ENCODE results near the gene LRRC10.

DNA sequence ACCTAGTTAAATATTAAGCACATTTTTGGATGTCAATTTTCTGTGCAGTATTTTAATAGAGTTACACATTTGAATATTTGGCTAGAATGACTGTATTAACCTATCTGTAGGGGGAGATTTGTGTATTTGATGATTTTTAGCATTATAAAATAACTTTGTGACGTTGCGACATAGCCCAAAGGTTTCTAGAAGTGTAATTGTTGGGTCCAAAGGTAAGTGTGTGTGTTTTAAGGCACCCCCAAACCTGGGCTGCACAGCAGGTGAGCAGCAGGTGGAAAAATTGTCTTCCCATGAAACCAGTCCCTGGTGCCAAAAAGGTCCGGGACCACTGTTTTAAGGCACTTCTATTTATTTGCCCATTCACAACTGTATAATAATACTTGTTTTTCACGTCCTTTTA, 22.2 kb downstream of the LRRC10 start:
- no peak for TF ChIP-seq REST (IDR thresholded peaks at IDR 0.05; ENCODE audit: borderline replicate concordance)
- no peak for TF ChIP-seq CTCF (IDR thresholded peaks at IDR 0.05; ENCODE audit: poor library complexity, severe bottlenecking)
- no peak for TF ChIP-seq TAF1 (IDR thresholded peaks at IDR 0.05; ENCODE audit: low read depth)
- no peak for TF ChIP-seq EZH2 (IDR thresholded peaks at IDR 0.05; ENCODE audit: borderline replicate concordance, insufficient read depth, low read length, poor library complexity, severe bottlenecking)
- TF ChIP-seq RAD21 (conservative IDR thresholded peaks at IDR 0.05), result no peak
- no peak for TF ChIP-seq POLR2AphosphoS5 (IDR thresholded peaks at IDR 0.05)
- TF ChIP-seq EP300 (conservative IDR thresholded peaks at IDR 0.05; ENCODE audit: poor library complexity, severe bottlenecking), result no peak
- no peak for TF ChIP-seq SMC3 (conservative IDR thresholded peaks at IDR 0.05; ENCODE audit: poor library complexity)
- no peak for TF ChIP-seq MXI1 (conservative IDR thresholded peaks at IDR 0.05; ENCODE audit: poor library complexity, severe bottlenecking)
